ENCODE results near the gene FOXP1. TPM values are rescaled to one million over a fixed set of nuclear protein-coding genes. Genes with fewer than 3 reads are reported as not detected.

The FOXP1 gene
- total RNA-seq, 4 donors from 2014 or later: 181 to 225 (median 205) TPM

GRCh38 chr3:71303627-71304200 is 279.8 kb downstream of the FOXP1 start:
- WGBS: 30% methylated on average over 6 of the region's 6 CpGs
- Histone ChIP-seq H3K4me1 (peaks cover 17 to 92% (median 85%) of the 10 kb centered on the region in 4 donors), H3K27ac (replicated peaks in 1 of 4) (peak overlapping the region; percentile 78 to 83 (median 82)), H3K9me3 (no peaks in the 10 kb centered on the region), H3K27me3 (no peaks in the 10 kb centered on the region), H3K36me3 (no peaks in the 10 kb centered on the region), H3K4me3 (peak overlapping the region; percentile 40 to 56 (median 50))
- no peak for DNase-seq (ENCODE audit: extremely low spot score)
- TF ChIP-seq EP300 (IDR thresholded peaks at IDR 0.05) (no peak), CTCF (IDR thresholded peaks at IDR 0.05) (no peak), POLR2AphosphoS5 (IDR thresholded peaks at IDR 0.05) (no peak), POLR2A (IDR thresholded peaks at IDR 0.05; ENCODE audit: low read depth) (no peak)
- intact Hi-C loops (cut with DNase I): loop anchor here (5.0 to 10.0 kb wide), 4 partner anchors 46 to 589 kb away; no protein-coding TSS in a partner anchor

- Histone ChIP-seq H3K36me3 (no peaks in the 10 kb centered on the region), H3K27me3 (no peaks in the 10 kb centered on the region), H3K4me3 (no peak overlapping the region), H3K9me3 (no peaks in the 10 kb centered on the region), H3K27ac (replicated peaks in 1 of 4) (peak overlapping the region; percentile 78 to 83 (median 82)), H3K4me1 (peaks cover 17 to 82% (median 78%) of the 10 kb centered on the region in 4 donors)
- WGBS: 83% methylated on average over 2 of the region's 2 CpGs
- DNase-seq (ENCODE audit: extremely low spot score): no peak
- no peak for TF ChIP-seq POLR2A (IDR thresholded peaks at IDR 0.05; ENCODE audit: low read depth)
- TF ChIP-seq POLR2AphosphoS5 (IDR thresholded peaks at IDR 0.05): no peak
- no peak for TF ChIP-seq CTCF (IDR thresholded peaks at IDR 0.05)
- TF ChIP-seq EP300 (IDR thresholded peaks at IDR 0.05): no peak
- intact Hi-C loops (cut with DNase I): loop anchor here (5.0 to 10.0 kb wide), 4 partner anchors 45 to 588 kb away; no protein-coding TSS in a partner anchor
These were observed 280.9 kb downstream of the FOXP1 start for GRCh38 chr3:71302604-71303003.

GRCh38 chr3:71300951-71301393 is 282.6 kb downstream of the FOXP1 start:
- DNase-seq (ENCODE audit: extremely low spot score): no peak
- H3K27ac ChIP-seq (replicated peaks in 1 of 4): peak overlapping the region in 3 of 4 donors; percentile 5 to 78 (median 40)
- H3K36me3 ChIP-seq: no peaks in the 10 kb centered on the region
- 68% methylated on average over 4 of the region's 4 CpGs for WGBS
- H3K4me3 ChIP-seq: no peak overlapping the region
- no peaks in the 10 kb centered on the region for H3K9me3 ChIP-seq
- TF ChIP-seq CTCF (IDR thresholded peaks at IDR 0.05) (no peak), POLR2A (IDR thresholded peaks at IDR 0.05; ENCODE audit: low read depth) (no peak), POLR2AphosphoS5 (IDR thresholded peaks at IDR 0.05) (no peak), EP300 (IDR thresholded peaks at IDR 0.05) (no peak)
- H3K4me1 ChIP-seq: peaks cover 17 to 66% (median 62%) of the 10 kb centered on the region in 4 donors
- H3K27me3 ChIP-seq: no peaks in the 10 kb centered on the region
- intact Hi-C loops (cut with DNase I): loop anchor here (5.0 to 10.0 kb wide), 4 partner anchors 44 to 586 kb away; no protein-coding TSS in a partner anchor

GRCh38 chr3:71299160-71299559 is 284.4 kb downstream of the FOXP1 start:
- Histone ChIP-seq H3K9me3 (no peaks in the 10 kb centered on the region), H3K4me3 (no peak overlapping the region), H3K36me3 (no peaks in the 10 kb centered on the region), H3K27ac (replicated peaks in 1 of 4) (no peak overlapping the region), H3K4me1 (peaks cover 5 to 50% (median 47%) of the 10 kb centered on the region in 4 donors), H3K27me3 (no peaks in the 10 kb centered on the region)
- DNase-seq (ENCODE audit: extremely low spot score): no peak
- WGBS: 97% methylated on average over 5 of the region's 5 CpGs
- no peak for TF ChIP-seq POLR2A (IDR thresholded peaks at IDR 0.05; ENCODE audit: low read depth)
- no peak for TF ChIP-seq EP300 (IDR thresholded peaks at IDR 0.05)
- no peak for TF ChIP-seq POLR2AphosphoS5 (IDR thresholded peaks at IDR 0.05)
- no peak for TF ChIP-seq CTCF (IDR thresholded peaks at IDR 0.05)
- intact Hi-C loops (cut with DNase I): no loop called here

All from esophagus muscularis mucosa (tissue), 4 donors.